Measurements from ENCODE around the gene TMEM181.

DNA sequence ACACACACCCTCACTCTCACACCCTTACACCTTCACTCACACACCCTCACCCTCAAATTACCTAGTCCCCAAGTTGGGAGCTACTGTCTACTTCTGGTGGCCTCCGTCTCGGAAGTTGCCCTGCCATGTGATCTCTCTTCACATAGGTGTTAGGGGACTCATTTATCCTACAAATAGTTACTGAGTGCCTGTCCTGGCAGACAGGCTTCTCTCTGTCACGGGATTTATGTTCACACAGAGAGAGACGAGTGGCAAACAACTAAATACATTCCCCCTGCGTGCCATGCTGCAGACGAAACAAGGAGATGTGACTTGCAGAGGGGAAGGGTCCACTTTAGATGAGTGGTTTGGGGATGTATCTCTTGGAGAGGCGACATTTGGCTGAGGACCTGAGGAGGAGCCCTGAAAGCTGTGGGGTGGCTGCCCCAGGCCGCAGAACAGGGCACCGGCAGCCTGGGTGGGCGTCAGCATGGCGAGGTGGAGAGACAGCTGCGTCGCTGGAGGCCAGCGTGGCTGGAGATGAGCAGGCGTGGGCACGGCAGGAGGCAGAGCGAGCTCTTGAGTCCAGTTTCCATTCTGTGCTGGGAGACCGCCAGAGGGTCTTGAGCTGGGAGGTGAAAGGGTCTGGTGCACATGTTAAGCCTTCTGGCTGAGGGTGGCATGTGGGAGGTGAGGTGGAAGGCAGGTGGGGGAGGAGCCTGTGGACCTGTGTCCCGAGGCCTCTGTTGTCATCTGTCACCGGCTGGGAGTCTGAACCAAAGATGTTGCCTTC is 67.5 kb downstream of the TMEM181 start:
- TF ChIP-seq CTCF (IDR thresholded peaks at IDR 0.05; ENCODE audit: low read depth, low read length) = no peak
- no peak for TF ChIP-seq EZH2phosphoT487 (IDR thresholded peaks at IDR 0.05; ENCODE audit: low read depth)

All from OCI-LY3 (cell line).